ENCODE results near the gene BBIP1. TPM values are rescaled to one million over a fixed set of nuclear protein-coding genes. Genes with fewer than 3 reads are reported as not detected.

BBIP1 gene
- total RNA-seq, 4 donors from 2014 or later, result 7.8 to 16.8 (median 12.4) TPM

DNA sequence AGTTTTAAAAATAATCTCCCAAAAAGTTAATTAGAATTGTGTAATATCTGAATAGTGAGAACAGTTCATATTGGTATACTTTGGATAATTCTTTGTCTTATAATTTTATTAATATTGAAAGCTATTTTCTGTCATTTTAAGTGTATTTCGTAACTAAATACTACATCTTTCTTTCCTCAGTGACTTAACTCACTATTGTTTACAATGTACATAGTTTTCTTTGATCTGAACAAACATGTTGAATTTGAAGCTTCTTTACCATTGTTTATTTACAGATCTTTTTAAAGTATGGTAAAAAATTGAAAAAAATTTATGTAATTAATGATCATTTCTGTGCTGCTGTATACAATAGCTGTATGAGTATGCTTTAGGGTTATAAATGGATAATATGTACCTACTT lies 42.2 kb downstream of the BBIP1 start:
- WGBS, 2 donors, result 92 to 97% methylated on average over 1 of the region's 1 CpG
- Histone ChIP-seq H3K9me3 (no peaks in the 10 kb centered on the region), H3K27ac (peak overlapping the region in 1 of 4 donors; percentile 16), H3K4me1 (peaks cover 6 to 77% (median 11%) of the 10 kb centered on the region in 3 donors), H3K27me3 (no peaks in the 10 kb centered on the region), H3K4me3 (no peak overlapping the region), H3K36me3 (peaks cover 0 to 59% (median 3%) of the 10 kb centered on the region in 3 donors)
- no peak for DNase-seq
- TF ChIP-seq POLR2A (IDR thresholded peaks at IDR 0.05), result no peak
- TF ChIP-seq, protein P1, sequence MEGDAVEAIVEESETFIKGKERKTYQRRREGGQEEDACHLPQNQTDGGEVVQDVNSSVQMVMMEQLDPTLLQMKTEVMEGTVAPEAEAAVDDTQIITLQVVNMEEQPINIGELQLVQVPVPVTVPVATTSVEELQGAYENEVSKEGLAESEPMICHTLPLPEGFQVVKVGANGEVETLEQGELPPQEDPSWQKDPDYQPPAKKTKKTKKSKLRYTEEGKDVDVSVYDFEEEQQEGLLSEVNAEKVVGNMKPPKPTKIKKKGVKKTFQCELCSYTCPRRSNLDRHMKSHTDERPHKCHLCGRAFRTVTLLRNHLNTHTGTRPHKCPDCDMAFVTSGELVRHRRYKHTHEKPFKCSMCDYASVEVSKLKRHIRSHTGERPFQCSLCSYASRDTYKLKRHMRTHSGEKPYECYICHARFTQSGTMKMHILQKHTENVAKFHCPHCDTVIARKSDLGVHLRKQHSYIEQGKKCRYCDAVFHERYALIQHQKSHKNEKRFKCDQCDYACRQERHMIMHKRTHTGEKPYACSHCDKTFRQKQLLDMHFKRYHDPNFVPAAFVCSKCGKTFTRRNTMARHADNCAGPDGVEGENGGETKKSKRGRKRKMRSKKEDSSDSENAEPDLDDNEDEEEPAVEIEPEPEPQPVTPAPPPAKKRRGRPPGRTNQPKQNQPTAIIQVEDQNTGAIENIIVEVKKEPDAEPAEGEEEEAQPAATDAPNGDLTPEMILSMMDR (IDR thresholded peaks at IDR 0.05), result no peak
- intact Hi-C loops (cut with DNase I), result loop anchor here (10.0 kb wide), 1 partner anchor 72 kb away; no protein-coding TSS in a partner anchor

- TF ChIP-seq POLR2A (IDR thresholded peaks at IDR 0.05), result no peak
- TF ChIP-seq, protein P1 (IDR thresholded peaks at IDR 0.05), result no peak
- Histone ChIP-seq H3K4me1 (peaks cover 7 to 74% (median 11%) of the 10 kb centered on the region in 3 donors), H3K27me3 (no peaks in the 10 kb centered on the region), H3K9me3 (no peaks in the 10 kb centered on the region), H3K36me3 (peaks cover 0 to 51% (median 0%) of the 10 kb centered on the region in 3 donors), H3K27ac (peak overlapping the region in 1 of 4 donors; percentile 100), H3K4me3 (no peak overlapping the region)
- DNase-seq, result no peak
- 62 to 66% methylated on average over 2 of the region's 2 CpGs for WGBS, 2 donors
- intact Hi-C loops (cut with DNase I), result loop anchor here (10.0 kb wide), 1 partner anchor 71 kb away; no protein-coding TSS in a partner anchor
Measured at GRCh38 chr10:110876000-110876399, 43.0 kb downstream of the BBIP1 start.

DNA sequence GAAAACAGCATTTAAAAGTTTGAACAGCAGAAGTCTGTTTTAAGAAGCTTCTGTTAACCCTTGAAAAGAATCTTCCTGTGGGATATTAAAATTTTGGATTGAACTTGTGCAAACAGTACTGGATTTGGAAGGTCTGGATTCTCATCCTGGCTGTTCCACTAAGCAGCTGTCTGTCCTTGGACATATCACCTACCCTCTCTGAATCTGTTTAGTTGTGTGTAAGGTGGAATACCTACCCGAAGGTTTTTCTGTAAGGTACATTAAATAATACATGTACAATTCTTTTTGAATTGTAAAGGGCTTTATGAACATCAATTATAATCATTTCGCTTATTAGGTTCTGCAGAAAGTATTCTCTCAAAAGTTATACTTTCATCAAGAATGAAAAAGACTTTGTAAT lies 45.0 kb downstream of the BBIP1 start:
- peaks cover 0 to 31% (median 0%) of the 10 kb centered on the region in 3 donors for H3K36me3 ChIP-seq
- H3K4me3 ChIP-seq, result peak overlapping the region; percentile 75 to 97 (median 90)
- no peak for DNase-seq
- 28 to 34% methylated on average over 2 of the region's 2 CpGs for WGBS, 2 donors
- peaks cover 11 to 72% (median 12%) of the 10 kb centered on the region in 3 donors for H3K4me1 ChIP-seq
- H3K27ac ChIP-seq, result peak overlapping the region; percentile 28 to 100 (median 99)
- TF ChIP-seq POLR2A (IDR thresholded peaks at IDR 0.05), result no peak
- TF ChIP-seq, protein P1 (IDR thresholded peaks at IDR 0.05), result no peak
- H3K27me3 ChIP-seq, result no peaks in the 10 kb centered on the region
- intact Hi-C loops (cut with DNase I), result loop anchor here (10.0 kb wide), 1 partner anchor 69 kb away; no protein-coding TSS in a partner anchor
- H3K9me3 ChIP-seq, result no peaks in the 10 kb centered on the region

DNA sequence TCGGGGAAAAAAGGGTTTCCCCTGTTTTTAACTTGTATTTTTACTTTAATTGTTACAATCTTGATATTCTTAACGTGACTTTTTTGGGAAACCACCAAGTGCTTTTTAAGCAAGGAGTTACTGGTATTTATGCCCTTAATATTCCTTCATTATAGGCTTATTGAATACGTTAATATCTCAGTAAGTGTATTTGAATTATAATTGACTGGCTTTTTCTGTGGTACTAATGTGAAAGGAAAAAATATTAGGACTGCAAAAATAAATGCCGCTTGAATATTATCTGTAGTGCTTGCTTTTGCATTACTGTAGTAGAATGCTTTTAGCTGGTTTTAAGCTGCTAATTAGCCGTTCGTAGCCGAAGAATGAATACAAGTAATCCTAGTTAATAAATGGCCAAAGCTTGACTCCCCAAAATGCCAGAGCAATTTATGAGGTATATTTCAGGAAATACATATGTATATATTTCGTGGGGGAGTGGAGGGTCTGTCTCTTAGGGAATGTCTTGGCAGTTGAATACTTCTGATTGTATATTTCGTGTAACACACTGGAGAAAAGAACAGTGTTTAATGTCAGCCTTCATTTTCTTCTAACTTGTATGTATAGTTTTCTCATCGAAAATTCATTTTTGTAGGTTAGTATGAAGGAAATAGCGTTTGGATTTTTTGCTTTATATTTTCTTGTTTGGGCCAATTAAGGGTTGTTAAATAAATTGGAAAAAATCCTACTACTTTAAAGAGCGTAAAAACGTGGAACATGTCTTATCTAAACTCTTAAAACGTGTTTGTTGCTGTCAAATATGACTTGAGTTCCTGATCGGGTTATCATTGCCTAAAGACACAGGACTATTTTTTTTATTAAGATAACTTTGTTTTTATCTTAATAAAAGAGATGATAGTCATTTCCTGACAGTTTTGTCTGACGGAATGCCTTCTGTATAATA lies 45.7 kb downstream of the BBIP1 start:
- no peaks in the 10 kb centered on the region for H3K9me3 ChIP-seq
- H3K4me3 ChIP-seq, result peak overlapping the region; percentile 75 to 97 (median 90)
- TF ChIP-seq, protein P1 (IDR thresholded peaks at IDR 0.05), result no peak
- TF ChIP-seq POLR2A (IDR thresholded peaks at IDR 0.05), result no peak
- H3K27ac ChIP-seq, result peak overlapping the region; percentile 98 to 100 (median 100)
- intact Hi-C loops (cut with DNase I), result loop anchor here (10.0 kb wide), 1 partner anchor 68 kb away; no protein-coding TSS in a partner anchor
- 1 to 2% methylated on average over 16 of the region's 16 CpGs for WGBS, 2 donors
- H3K36me3 ChIP-seq, result peaks cover 0 to 24% (median 0%) of the 10 kb centered on the region in 3 donors
- H3K4me1 ChIP-seq, result peaks cover 4 to 70% (median 16%) of the 10 kb centered on the region in 3 donors
- DNase-seq, result no peak
- no peaks in the 10 kb centered on the region for H3K27me3 ChIP-seq

Measured in esophagus squamous epithelium (tissue), 5 donors.